Panc1 (cell line): ENCODE data around the gene CACNA1C. TPM values are rescaled to one million over a fixed set of nuclear protein-coding genes. Genes with fewer than 3 reads are reported as not detected.

Source experiments
- ATAC-seq: fragments of 200-7000 bp; cut with Tn5 transposase; 2 replicates; pipeline ENCODE4 v1.9.1; 2020; ENCODE audit warnings: mild to moderate bottlenecking, moderate library complexity
- BruUV-seq: library from RNA; stranded (reverse); fragments of 400-500 nt; replicated peaks from 2 replicates; lab custom pipeline; 2021; lab: Mats Ljungman, UMichigan
- CTCF ChIA-PET: fragments of 300-600 bp; sonication (Branson Sonifier 250); formaldehyde crosslinking; loops from one replicate; lab custom pipeline; 2022; ENCODE audit warnings: antibody characterized with exemption; lab: Charles Lee
- POLR2A ChIA-PET: fragments of 300-600 bp; sonication (Branson Sonifier 250); formaldehyde crosslinking; loops from one replicate; lab custom pipeline; 2022; ENCODE audit warnings: antibody characterized with exemption; lab: Charles Lee
- DNase-seq: peaks from one replicate; pipeline ENCODE4 v3.0.0-alpha.2; 2010; ENCODE audit warnings: low read depth, low spot score
- H3K27ac ChIP-seq: 2 replicates; pipeline ENCODE4 v1.5.1; 2011; ENCODE audit warnings: mild to moderate bottlenecking, low read length, inconsistent platforms
- H3K27me3 ChIP-seq: fragments of 200-500 bp; sonication (Bioruptor generic); 2 replicates; pipeline ENCODE4 v1.6.0; 2014; ENCODE audit warnings: low read length, inconsistent platforms; ENCODE audit not compliant: control insufficient read depth, insufficient read depth
- H3K36me3 ChIP-seq: fragments of 200-500 bp; sonication (Bioruptor generic); 2 replicates; pipeline ENCODE4 v1.5.1; 2014; ENCODE audit warnings: inconsistent platforms, mild to moderate bottlenecking, low read length, moderate library complexity; ENCODE audit not compliant: control insufficient read depth, insufficient read depth
- H3K4me1 ChIP-seq: 2 replicates; pipeline ENCODE4 v1.5.1; 2011; ENCODE audit warnings: inconsistent platforms, mild to moderate bottlenecking, low read length, moderate library complexity; ENCODE audit not compliant: control insufficient read depth, insufficient read depth
- H3K4me3 ChIP-seq, 2 experiments: 2 replicates each; pipeline ENCODE4 v1.5.1; 2011 to 2012; ENCODE audit warnings: low read depth in 2 of 2, low read length in 2 of 2, mild to moderate bottlenecking in 2 of 2, inconsistent platforms in 1 of 2, moderate library complexity in 1 of 2
- H3K9me3 ChIP-seq: fragments of 200-500 bp; sonication (Bioruptor generic); 2 replicates; pipeline ENCODE4 v1.5.1; 2014; ENCODE audit warnings: low read depth, mild to moderate bottlenecking, inconsistent platforms, low read length, moderate library complexity; ENCODE audit not compliant: control insufficient read depth, insufficient read depth
- POLR2AphosphoS5 ChIP-seq: IDR thresholded peaks from 2 replicates; pipeline ENCODE4 v1.6.1; 2012; ENCODE audit warnings: mild to moderate bottlenecking, low read depth, low read length, moderate library complexity
- SIN3A ChIP-seq: IDR thresholded peaks from 2 replicates; pipeline ENCODE4 v1.6.1; 2012; ENCODE audit warnings: low read depth, mild to moderate bottlenecking, low read length, moderate library complexity, borderline replicate concordance; ENCODE audit not compliant: insufficient read depth
- TCF7L2 ChIP-seq: IDR thresholded peaks from 2 replicates; pipeline ENCODE4 v1.6.1; 2011; ENCODE audit warnings: mild to moderate bottlenecking, low read depth, low read length, inconsistent platforms
- in situ Hi-C: cut with HindIII; loops from 2 replicates; pipeline ENCODE4 v1.10.0; 2016; ENCODE audit warnings: low sequenced_read_pairs, low pct_unique_long_range_greater_than_20kb
- intact Hi-C: fragments of 100-400 bp; cut with micrococcal nuclease; formaldehyde crosslinking; loops from one replicate; pipeline ENCODE4 v1.10.0; 2022; ENCODE audit not compliant: unreplicated experiment
- total RNA-seq: library from RNA; stranded (reverse); gene quantifications from one replicate; pipeline ENCODE4 v1.2.1, GENCODE V29; 2021; ENCODE audit not compliant: unreplicated experiment
- TF ChIP-seq, protein P1 (sequence below), 2 experiments: IDR thresholded peaks; 2 replicates each; pipeline ENCODE4 v1.6.1; 2011 to 2012; ENCODE audit warnings: low read depth in 2 of 2, control low read depth in 1 of 2, low read length in 1 of 2, mild to moderate bottlenecking in 1 of 2, moderate library complexity in 1 of 2; ENCODE audit not compliant: insufficient read depth in 1 of 2
- TF ChIP-seq, protein P2 (sequence below): fragments of 450-650 bp; IDR thresholded peaks from 2 replicates; pipeline ENCODE4 v1.5.1; 2017; ENCODE audit warnings: mild to moderate bottlenecking

Gene CACNA1C
- total RNA-seq, 1 experiment from 2014 or later: 0.03 TPM

DNA sequence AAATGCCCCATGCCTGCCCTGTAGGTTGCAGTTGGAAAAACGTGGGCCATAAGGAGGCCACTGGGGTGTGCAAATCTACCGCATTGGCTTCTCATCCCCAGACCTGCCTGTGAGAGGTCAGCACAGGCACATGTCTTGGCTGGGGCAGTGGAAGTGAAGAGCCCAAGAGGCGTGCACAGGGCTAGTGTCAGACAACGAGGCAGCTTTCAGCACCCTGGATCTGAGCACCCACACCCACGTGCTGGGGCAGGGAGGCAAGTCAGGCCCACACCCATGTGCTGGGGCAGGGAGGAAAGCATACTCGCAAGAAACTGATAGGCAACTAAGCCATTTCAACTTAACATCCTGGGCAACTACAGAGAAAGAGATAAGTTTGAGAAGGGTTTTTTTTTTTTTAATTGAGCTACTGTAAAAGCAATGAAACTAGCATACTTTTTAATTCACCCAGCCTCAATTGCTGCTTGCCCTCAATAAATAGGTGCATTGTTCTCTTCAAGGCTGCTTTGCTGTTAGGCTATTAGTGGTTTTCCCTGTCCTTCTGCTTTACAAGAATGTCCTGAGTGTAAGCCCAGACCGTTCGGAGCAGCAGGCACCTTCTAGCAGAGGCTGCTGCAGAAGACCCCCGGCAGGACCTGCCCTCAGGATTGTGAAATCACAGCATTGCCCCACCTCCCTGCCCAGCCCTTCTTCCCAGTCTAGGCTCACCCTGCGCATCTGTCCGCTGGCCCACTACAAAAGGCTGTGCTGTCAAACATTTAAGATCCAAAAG is 386.7 kb downstream of the CACNA1C start:
- no peaks in the 10 kb centered on the region for H3K9me3 ChIP-seq
- H3K27ac ChIP-seq: no peak overlapping the region
- H3K4me1 ChIP-seq: no peaks in the 10 kb centered on the region
- H3K4me3 ChIP-seq: no peak overlapping the region
- no TSS peak for BruUV-seq
- in situ Hi-C loops (no loop called here), intact Hi-C loops (no loop called here)
- no peaks in the 10 kb centered on the region; the same call in 1 of the 2 replicates for H3K36me3 ChIP-seq
- DNase-seq (no peak), ATAC-seq (no peak)
- H3K27me3 ChIP-seq: no peaks in the 10 kb centered on the region
- CTCF ChIA-PET: no interaction called here
- POLR2A ChIA-PET: no interaction called here
- TF ChIP-seq TCF7L2: no peak
- TF ChIP-seq, protein P1, sequence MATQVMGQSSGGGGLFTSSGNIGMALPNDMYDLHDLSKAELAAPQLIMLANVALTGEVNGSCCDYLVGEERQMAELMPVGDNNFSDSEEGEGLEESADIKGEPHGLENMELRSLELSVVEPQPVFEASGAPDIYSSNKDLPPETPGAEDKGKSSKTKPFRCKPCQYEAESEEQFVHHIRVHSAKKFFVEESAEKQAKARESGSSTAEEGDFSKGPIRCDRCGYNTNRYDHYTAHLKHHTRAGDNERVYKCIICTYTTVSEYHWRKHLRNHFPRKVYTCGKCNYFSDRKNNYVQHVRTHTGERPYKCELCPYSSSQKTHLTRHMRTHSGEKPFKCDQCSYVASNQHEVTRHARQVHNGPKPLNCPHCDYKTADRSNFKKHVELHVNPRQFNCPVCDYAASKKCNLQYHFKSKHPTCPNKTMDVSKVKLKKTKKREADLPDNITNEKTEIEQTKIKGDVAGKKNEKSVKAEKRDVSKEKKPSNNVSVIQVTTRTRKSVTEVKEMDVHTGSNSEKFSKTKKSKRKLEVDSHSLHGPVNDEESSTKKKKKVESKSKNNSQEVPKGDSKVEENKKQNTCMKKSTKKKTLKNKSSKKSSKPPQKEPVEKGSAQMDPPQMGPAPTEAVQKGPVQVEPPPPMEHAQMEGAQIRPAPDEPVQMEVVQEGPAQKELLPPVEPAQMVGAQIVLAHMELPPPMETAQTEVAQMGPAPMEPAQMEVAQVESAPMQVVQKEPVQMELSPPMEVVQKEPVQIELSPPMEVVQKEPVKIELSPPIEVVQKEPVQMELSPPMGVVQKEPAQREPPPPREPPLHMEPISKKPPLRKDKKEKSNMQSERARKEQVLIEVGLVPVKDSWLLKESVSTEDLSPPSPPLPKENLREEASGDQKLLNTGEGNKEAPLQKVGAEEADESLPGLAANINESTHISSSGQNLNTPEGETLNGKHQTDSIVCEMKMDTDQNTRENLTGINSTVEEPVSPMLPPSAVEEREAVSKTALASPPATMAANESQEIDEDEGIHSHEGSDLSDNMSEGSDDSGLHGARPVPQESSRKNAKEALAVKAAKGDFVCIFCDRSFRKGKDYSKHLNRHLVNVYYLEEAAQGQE (IDR thresholded peaks at IDR 0.05; ENCODE audit: insufficient read depth in 1 of 2, low read depth in 2 of 2, low read length in 1 of 2): no peak
- TF ChIP-seq, protein P2, sequence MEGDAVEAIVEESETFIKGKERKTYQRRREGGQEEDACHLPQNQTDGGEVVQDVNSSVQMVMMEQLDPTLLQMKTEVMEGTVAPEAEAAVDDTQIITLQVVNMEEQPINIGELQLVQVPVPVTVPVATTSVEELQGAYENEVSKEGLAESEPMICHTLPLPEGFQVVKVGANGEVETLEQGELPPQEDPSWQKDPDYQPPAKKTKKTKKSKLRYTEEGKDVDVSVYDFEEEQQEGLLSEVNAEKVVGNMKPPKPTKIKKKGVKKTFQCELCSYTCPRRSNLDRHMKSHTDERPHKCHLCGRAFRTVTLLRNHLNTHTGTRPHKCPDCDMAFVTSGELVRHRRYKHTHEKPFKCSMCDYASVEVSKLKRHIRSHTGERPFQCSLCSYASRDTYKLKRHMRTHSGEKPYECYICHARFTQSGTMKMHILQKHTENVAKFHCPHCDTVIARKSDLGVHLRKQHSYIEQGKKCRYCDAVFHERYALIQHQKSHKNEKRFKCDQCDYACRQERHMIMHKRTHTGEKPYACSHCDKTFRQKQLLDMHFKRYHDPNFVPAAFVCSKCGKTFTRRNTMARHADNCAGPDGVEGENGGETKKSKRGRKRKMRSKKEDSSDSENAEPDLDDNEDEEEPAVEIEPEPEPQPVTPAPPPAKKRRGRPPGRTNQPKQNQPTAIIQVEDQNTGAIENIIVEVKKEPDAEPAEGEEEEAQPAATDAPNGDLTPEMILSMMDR: no peak
- no peak for TF ChIP-seq SIN3A
- no peak for TF ChIP-seq POLR2AphosphoS5

DNA sequence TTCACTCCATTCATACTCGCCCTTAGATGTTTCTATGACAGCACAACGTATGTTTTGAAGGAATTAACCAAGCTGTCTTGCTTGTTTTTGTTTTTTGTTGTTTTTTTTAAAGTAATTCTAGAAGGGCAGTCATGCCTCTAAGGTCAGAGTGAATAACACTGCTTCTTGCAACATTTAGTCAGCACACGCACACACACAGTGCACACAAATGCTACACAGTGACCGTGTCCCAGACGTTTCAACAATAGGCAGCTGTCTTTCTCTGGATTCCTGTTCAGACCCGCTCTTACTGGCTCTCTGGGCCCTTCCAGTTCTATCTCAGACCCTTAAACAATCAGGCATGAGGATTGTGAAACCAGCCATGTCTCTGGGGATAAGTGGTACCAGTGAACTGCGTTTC is 391.0 kb downstream of the CACNA1C start:
- DNase-seq (no peak), ATAC-seq (no peak)
- POLR2A ChIA-PET: no interaction called here
- Histone ChIP-seq H3K9me3 (no peaks in the 10 kb centered on the region), H3K4me3 (no peak overlapping the region), H3K36me3 (no peaks in the 10 kb centered on the region; the same call in 1 of the 2 replicates), H3K4me1 (no peaks in the 10 kb centered on the region), H3K27me3 (no peaks in the 10 kb centered on the region), H3K27ac (no peak overlapping the region)
- CTCF ChIA-PET: no interaction called here
- intact Hi-C loops (no loop called here), in situ Hi-C loops (no loop called here)
- BruUV-seq: no TSS peak
- TF ChIP-seq, protein P2: no peak
- TF ChIP-seq TCF7L2: no peak
- TF ChIP-seq, protein P1 (IDR thresholded peaks at IDR 0.05; ENCODE audit: insufficient read depth in 1 of 2, low read depth in 2 of 2, low read length in 1 of 2): no peak
- TF ChIP-seq POLR2AphosphoS5: no peak
- TF ChIP-seq SIN3A: no peak
